Esophagus muscularis mucosa (tissue), 4 donors: Measurements from ENCODE around the gene PRND. TPM values are rescaled to one million over a fixed set of nuclear protein-coding genes. Genes with fewer than 3 reads are reported as not detected.
A peak's percentile ranks its signal among the peaks of the same experiment; 100 is the strongest.
"Not testable (repeated sequence)": the region's sequence is repeated elsewhere in the genome, so short reads cannot be mapped to it uniquely, and the experiment has no call there.

ENCODE experiments used
- DNase-seq: peaks from one replicate; pipeline ENCODE4 v3.0.0-alpha.2; 2017; ENCODE audit errors: extremely low spot score
- H3K27ac ChIP-seq, 4 donors: fragments of 200-600 bp; sonication (generic); replicated peaks in 1 of 4; 1 replicate in 3 of 4; 2 replicates in 1 of 4; pipeline ENCODE4 v1.5.1; 2016 to 2019; ENCODE audit warnings: mild to moderate bottlenecking in 1 of 4
- H3K27me3 ChIP-seq, 4 donors: fragments of 200-600 bp; sonication (generic); one replicate each; pipeline versions ENCODE4 v1.5.1 to v1.6.0; 2016 to 2019
- H3K36me3 ChIP-seq, 4 donors: fragments of 200-600 bp; sonication (generic); one replicate each; pipeline ENCODE4 v1.5.1; 2016 to 2019
- H3K4me1 ChIP-seq, 4 donors: fragments of 200-600 bp; sonication (generic); one replicate each; pipeline ENCODE4 v1.5.1; 2016 to 2019
- H3K4me3 ChIP-seq, 4 donors: fragments of 200-600 bp; sonication (generic); 1 replicate in 2 of 4; 2 replicates in 2 of 4; pipeline ENCODE4 v1.5.1; 2016 to 2019; ENCODE audit warnings: mild to moderate bottlenecking in 4 of 4, moderate library complexity in 1 of 4
- H3K9me3 ChIP-seq, 4 donors: fragments of 200-600 bp; sonication (generic); 1 replicate in 3 of 4; 2 replicates in 1 of 4; pipeline ENCODE4 v1.5.1; 2016 to 2019
- EP300 ChIP-seq: sonication (generic); formaldehyde crosslinking; IDR thresholded peaks from one replicate; pipeline ENCODE4 v1.6.1; 2017; ENCODE audit warnings: antibody characterized with exemption
- POLR2A ChIP-seq: fragments of 450-650 bp; IDR thresholded peaks from one replicate; pipeline ENCODE4 v1.6.1; 2017; ENCODE audit warnings: antibody characterized with exemption, moderate library complexity, mild to moderate bottlenecking, low read depth
- POLR2AphosphoS5 ChIP-seq, 2 donors: sonication (generic); formaldehyde crosslinking; IDR thresholded peaks; one replicate each; pipeline ENCODE4 v1.6.1; 2017; ENCODE audit warnings: antibody characterized with exemption in 2 of 2
- WGBS: methylation state at CpG from one replicate; pipeline ENCODE4 v1.1.5; 2018; 5-methylcytosine and 5-hydroxymethylcytosine counted together
- intact Hi-C: fragments of 100-400 bp; cut with DNase I; formaldehyde crosslinking; loops from one replicate; pipeline ENCODE4 v1.15.1; 2023
- total RNA-seq, 4 donors: library from RNA; depleted of rRNA; stranded (reverse); fragments of >200 nt; gene quantifications; one replicate each; pipeline versions ENCODE4 v1.1.0 to v1.2.1, GENCODE V29; 2016
- TF ChIP-seq, protein P1 (sequence below), 3 experiments: fragments of 200-600 bp in 2 of 3; fragments of 450-650 bp in 1 of 3; sonication (generic) in 2 of 3; IDR thresholded peaks; one replicate each; pipeline ENCODE4 v1.5.1; 2017 to 2019; ENCODE audit warnings: antibody characterized with exemption in 3 of 3, mild to moderate bottlenecking in 2 of 3, moderate library complexity in 1 of 3

PRND gene
- total RNA-seq, 4 donors from 2014 or later, result not detected

DNA sequence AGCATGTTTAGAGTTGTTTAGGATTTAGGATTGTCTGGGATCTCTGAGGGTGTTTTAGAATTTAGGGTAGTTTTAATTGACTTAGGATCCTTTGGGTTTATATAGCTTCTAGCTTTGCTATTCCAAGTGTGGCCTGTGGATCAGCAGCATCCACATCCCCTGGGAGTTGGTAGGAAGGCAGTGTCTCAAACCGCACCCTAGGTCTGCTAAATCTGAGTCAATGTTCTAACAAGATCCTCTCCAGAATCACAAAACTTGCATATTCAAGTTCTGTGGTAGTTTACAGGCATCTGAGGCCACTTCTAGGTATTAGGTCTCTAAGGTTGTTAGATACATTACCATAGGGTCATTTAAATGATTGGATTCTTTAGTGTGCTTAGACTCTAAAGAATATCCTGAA lies 48.3 kb downstream of the PRND start:
- WGBS, result 90% methylated on average over 1 of the region's 1 CpG

DNA sequence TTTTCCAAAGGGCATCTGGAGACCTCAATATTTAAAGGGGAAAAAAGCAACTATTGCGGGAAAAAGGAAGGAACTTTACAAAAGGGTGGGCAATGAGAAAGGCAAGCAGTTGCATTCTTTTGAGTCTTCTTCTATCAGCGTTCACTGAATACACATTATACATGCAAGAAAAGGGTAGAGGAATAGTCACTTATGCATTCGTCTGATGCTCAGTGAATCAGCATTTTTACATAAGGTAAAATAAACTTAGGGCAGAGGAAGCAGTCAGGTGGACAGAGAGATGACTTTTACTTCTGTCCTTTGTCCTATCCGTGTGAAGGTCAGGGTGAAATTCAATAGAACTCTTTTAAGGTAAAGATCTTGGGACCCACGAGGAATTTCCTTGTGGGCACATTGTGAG lies 49.3 kb downstream of the PRND start:
- TF ChIP-seq EP300, result no peak
- no peak for TF ChIP-seq POLR2A
- TF ChIP-seq, protein P1, sequence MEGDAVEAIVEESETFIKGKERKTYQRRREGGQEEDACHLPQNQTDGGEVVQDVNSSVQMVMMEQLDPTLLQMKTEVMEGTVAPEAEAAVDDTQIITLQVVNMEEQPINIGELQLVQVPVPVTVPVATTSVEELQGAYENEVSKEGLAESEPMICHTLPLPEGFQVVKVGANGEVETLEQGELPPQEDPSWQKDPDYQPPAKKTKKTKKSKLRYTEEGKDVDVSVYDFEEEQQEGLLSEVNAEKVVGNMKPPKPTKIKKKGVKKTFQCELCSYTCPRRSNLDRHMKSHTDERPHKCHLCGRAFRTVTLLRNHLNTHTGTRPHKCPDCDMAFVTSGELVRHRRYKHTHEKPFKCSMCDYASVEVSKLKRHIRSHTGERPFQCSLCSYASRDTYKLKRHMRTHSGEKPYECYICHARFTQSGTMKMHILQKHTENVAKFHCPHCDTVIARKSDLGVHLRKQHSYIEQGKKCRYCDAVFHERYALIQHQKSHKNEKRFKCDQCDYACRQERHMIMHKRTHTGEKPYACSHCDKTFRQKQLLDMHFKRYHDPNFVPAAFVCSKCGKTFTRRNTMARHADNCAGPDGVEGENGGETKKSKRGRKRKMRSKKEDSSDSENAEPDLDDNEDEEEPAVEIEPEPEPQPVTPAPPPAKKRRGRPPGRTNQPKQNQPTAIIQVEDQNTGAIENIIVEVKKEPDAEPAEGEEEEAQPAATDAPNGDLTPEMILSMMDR (IDR thresholded peaks at IDR 0.05), result no peak
- no peak for TF ChIP-seq POLR2AphosphoS5 (IDR thresholded peaks at IDR 0.05)

More for the DNA sequence above, 48.3 kb downstream of the PRND start:
- Histone ChIP-seq H3K9me3 (no peaks in the 10 kb centered on the region), H3K4me1 (peaks cover 0 to 13% (median 0%) of the 10 kb centered on the region in 4 donors), H3K27me3 (no peaks in the 10 kb centered on the region), H3K36me3 (no peaks in the 10 kb centered on the region), H3K27ac (no peak overlapping the region), H3K4me3 (no peak overlapping the region)
- TF ChIP-seq POLR2A, result no peak
- no peak for TF ChIP-seq EP300
- TF ChIP-seq, protein P1 (IDR thresholded peaks at IDR 0.05), result no peak
- no peak for TF ChIP-seq POLR2AphosphoS5 (IDR thresholded peaks at IDR 0.05)
- intact Hi-C loops, result no loop called here
- DNase-seq, result no peak

DNA sequence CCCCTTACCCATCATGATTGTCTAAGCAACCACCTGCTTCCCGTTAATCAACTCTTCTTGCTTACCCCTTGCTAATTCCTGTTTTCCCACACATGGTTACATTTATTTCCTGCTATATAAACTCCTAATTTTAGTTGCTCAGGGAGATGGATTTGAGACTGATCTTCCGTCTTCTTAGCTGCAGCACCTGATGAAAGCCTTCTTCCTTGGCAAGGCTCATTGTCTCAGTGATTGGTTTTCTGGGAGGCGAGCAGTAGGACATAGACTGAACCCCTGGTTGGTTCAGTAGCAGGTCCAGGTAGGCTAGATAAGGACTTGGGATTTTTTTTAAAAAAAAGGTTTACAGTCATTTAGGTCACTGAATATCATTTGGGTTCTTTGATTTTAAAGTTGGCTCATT lies 50.4 kb downstream of the PRND start:
- no peak overlapping the region for H3K27ac ChIP-seq
- TF ChIP-seq POLR2AphosphoS5 (IDR thresholded peaks at IDR 0.05), result no peak
- TF ChIP-seq, protein P1 (IDR thresholded peaks at IDR 0.05), result no peak
- H3K27me3 ChIP-seq, result no peaks in the 10 kb centered on the region
- H3K4me1 ChIP-seq, result peaks cover 0 to 13% (median 0%) of the 10 kb centered on the region in 4 donors
- H3K36me3 ChIP-seq, result no peaks in the 10 kb centered on the region
- H3K4me3 ChIP-seq, result no peak overlapping the region
- no peaks in the 10 kb centered on the region for H3K9me3 ChIP-seq
- no peak for DNase-seq
- WGBS, result 97% methylated on average over 3 of the region's 3 CpGs
- intact Hi-C loops, result no loop called here

More for the DNA sequence above, 49.3 kb downstream of the PRND start:
- H3K27me3 ChIP-seq, result no peaks in the 10 kb centered on the region
- H3K4me3 ChIP-seq, result no peak overlapping the region
- intact Hi-C loops, result no loop called here
- peaks cover 0 to 13% (median 0%) of the 10 kb centered on the region in 4 donors for H3K4me1 ChIP-seq
- no peak for DNase-seq
- no peaks in the 10 kb centered on the region for H3K9me3 ChIP-seq
- WGBS, result 77% methylated on average over 5 of the region's 5 CpGs
- no peaks in the 10 kb centered on the region for H3K36me3 ChIP-seq
- no peak overlapping the region for H3K27ac ChIP-seq

DNA sequence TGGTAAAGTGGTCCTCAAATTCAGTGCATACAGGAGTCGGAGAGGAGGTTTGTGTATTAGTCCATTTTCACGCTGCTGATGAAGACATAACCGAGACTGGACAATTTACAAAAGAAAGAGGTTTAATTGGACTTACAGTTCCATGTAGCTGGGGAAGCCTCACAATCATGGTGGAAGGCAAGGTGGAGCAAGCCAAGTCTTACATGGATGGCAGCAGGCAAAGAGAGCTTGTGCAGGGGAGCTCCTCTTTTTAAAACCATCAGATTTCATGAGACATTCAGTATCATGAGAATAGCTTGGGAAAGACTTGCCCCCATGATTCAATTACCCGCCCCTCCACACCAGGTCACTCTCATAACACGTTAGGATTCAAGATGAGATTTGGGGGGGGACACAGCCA lies 51.3 kb downstream of the PRND start:
- H3K36me3 ChIP-seq, intact Hi-C loops, H3K9me3 ChIP-seq, DNase-seq, H3K4me3 ChIP-seq, H3K27me3 ChIP-seq: not testable (repeated sequence)
- WGBS, result 86% methylated on average over 5 of the region's 5 CpGs
- peaks cover 0 to 13% (median 0%) of the 10 kb centered on the region in 4 donors for H3K4me1 ChIP-seq
- H3K27ac ChIP-seq, result peak overlapping the region in 1 of 4 donors; percentile 57

DNA sequence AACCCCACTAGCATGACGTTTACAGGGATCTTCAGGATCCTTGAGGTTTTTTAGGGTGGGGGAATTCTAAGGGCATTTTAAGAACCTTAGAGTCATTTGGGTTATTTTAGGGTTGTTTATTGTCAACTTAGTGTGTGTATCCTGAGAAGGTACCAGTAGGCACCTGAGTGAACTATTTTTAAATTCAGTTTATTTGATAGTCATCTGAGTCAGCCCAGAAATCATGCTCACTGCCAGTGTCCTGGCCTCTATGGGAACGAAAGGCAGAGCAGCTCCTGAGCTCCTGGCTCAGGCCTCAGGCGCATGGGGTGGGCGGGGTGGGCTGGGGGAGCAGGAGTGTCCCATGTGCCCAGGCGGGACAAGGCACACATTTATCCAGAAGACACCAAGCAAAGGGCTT lies 52.0 kb downstream of the PRND start:
- H3K4me3 ChIP-seq, result no peak overlapping the region
- no peaks in the 10 kb centered on the region for H3K27me3 ChIP-seq
- WGBS, result 81% methylated on average over 5 of the region's 5 CpGs
- DNase-seq, result no peak
- H3K9me3 ChIP-seq, result no peaks in the 10 kb centered on the region
- peak overlapping the region in 2 of 4 donors; percentile 34 to 57 for H3K27ac ChIP-seq
- peaks cover 0 to 19% (median 5%) of the 10 kb centered on the region in 4 donors for H3K4me1 ChIP-seq
- intact Hi-C loops, result no loop called here
- TF ChIP-seq EP300 (no peak), POLR2AphosphoS5 (IDR thresholded peaks at IDR 0.05) (no peak), POLR2A (no peak)
- TF ChIP-seq, protein P1 (IDR thresholded peaks at IDR 0.05), result no peak
- no peaks in the 10 kb centered on the region for H3K36me3 ChIP-seq
